Peyer's patch (tissue), 4 donors: ENCODE data around the gene KCNMA1.

Source experiments
- POLR2A ChIP-seq, 2 donors: fragments of 450-650 bp; IDR thresholded peaks; one replicate each; pipeline ENCODE4 v1.5.1; 2017; ENCODE audit warnings: antibody characterized with exemption in 2 of 2, mild to moderate bottlenecking in 2 of 2, moderate library complexity in 2 of 2
- TF ChIP-seq, protein P1 (sequence below), 6 experiments: fragments of 450-650 bp in 4 of 6; fragments of 200-600 bp in 2 of 6; sonication (generic) in 1 of 6; IDR thresholded peaks; one replicate each; pipeline ENCODE4 v1.5.1; 2017 to 2019; ENCODE audit warnings: antibody characterized with exemption in 6 of 6, mild to moderate bottlenecking in 3 of 6, moderate library complexity in 1 of 6

DNA sequence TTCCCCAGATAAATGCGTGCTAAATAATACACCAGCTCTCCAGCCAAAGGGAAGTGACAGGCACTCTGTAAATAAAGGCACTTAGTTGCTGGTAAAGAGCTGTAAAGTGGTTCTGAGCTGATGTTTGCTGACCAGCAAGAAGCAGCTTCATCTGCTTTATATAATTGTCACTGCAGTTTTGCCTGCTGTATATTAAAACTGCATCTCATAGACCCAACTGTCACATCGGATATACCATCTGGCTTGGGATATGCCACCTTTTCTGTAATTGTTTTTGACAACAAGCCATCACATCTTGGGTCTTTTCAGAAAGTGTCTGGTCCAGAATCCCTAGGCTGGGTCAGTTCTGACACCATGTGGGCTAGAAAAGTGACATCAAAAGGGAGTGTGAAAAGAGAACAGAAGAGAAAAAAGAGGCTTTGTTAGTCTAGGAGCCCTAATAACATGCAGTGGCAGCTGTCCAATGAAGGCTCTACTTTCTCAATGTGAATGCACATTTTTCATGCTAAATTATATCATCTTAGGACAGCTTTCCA lies 697.6 kb downstream of the KCNMA1 start:
- TF ChIP-seq, protein P1, sequence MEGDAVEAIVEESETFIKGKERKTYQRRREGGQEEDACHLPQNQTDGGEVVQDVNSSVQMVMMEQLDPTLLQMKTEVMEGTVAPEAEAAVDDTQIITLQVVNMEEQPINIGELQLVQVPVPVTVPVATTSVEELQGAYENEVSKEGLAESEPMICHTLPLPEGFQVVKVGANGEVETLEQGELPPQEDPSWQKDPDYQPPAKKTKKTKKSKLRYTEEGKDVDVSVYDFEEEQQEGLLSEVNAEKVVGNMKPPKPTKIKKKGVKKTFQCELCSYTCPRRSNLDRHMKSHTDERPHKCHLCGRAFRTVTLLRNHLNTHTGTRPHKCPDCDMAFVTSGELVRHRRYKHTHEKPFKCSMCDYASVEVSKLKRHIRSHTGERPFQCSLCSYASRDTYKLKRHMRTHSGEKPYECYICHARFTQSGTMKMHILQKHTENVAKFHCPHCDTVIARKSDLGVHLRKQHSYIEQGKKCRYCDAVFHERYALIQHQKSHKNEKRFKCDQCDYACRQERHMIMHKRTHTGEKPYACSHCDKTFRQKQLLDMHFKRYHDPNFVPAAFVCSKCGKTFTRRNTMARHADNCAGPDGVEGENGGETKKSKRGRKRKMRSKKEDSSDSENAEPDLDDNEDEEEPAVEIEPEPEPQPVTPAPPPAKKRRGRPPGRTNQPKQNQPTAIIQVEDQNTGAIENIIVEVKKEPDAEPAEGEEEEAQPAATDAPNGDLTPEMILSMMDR (IDR thresholded peaks at IDR 0.05), result no peak
- TF ChIP-seq POLR2A (IDR thresholded peaks at IDR 0.05), result no peak
